GM13976 (cell line): ENCODE measurements around the gene FBP2.

Source experiments
- DNase-seq: peaks from one replicate; pipeline ENCODE4 v3.0.0; 2012; ENCODE audit warnings: low spot score
- in situ Hi-C: fragments of 300-500 bp; cut with MboI; formaldehyde crosslinking; loops from one replicate; pipeline ENCODE4 v1.12.0; 2022; ENCODE audit warnings: low sequenced_read_pairs, mixed read lengths, inconsistent platforms; ENCODE audit not compliant: unreplicated experiment
- TF ChIP-seq, protein P1 (sequence below): IDR thresholded peaks from 2 replicates; pipeline ENCODE4 v1.5.1; 2012; ENCODE audit warnings: borderline replicate concordance, mild to moderate bottlenecking; ENCODE audit not compliant: insufficient read depth; ENCODE audit errors: extremely low read depth, missing control alignments, control extremely low read depth

FBP2 gene

DNA sequence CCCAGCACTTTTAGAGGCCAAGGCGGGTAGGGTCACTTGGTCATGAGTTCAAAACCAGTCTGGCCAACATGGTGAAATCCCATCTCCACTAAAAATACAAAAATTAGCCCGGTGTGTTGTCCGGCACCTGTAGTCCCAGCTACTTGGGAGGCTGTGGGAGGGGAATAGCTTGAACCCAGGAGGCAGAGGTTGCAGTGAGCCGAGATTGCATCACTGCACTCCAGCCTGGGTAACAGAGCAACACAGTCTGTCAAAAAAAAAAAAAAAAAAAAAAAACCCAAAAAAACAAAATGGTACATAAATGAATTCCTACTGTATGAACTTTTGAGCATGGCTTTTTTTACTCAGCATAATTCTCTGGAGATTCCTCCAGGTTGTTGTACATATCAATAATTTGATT, 76.4 kb downstream of the FBP2 start:
- DNase-seq = no peak
- TF ChIP-seq, protein P1, sequence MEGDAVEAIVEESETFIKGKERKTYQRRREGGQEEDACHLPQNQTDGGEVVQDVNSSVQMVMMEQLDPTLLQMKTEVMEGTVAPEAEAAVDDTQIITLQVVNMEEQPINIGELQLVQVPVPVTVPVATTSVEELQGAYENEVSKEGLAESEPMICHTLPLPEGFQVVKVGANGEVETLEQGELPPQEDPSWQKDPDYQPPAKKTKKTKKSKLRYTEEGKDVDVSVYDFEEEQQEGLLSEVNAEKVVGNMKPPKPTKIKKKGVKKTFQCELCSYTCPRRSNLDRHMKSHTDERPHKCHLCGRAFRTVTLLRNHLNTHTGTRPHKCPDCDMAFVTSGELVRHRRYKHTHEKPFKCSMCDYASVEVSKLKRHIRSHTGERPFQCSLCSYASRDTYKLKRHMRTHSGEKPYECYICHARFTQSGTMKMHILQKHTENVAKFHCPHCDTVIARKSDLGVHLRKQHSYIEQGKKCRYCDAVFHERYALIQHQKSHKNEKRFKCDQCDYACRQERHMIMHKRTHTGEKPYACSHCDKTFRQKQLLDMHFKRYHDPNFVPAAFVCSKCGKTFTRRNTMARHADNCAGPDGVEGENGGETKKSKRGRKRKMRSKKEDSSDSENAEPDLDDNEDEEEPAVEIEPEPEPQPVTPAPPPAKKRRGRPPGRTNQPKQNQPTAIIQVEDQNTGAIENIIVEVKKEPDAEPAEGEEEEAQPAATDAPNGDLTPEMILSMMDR = no peak
- in situ Hi-C loops = no loop called here

DNA sequence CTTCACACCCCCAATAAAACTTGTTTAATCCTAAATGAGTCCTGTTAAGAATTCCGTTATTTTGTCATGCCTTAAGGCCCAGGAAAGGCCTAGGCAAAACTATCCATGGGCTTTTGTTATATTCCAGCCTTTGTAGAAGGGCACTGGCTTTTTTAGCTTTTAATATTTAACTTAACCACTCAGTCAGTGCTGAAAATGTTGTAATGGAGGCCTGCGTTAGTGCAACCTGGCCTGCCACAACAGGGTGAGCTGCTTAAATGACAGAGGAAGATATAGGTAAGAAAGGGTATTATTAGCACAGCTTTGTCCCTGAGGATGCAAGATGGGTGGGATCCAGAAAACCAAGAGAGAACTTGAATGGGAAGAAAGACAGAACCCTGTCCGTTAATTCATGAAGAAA, 78.9 kb downstream of the FBP2 start:
- in situ Hi-C loops = no loop called here
- no peak for DNase-seq
- TF ChIP-seq, protein P1 = no peak

DNA sequence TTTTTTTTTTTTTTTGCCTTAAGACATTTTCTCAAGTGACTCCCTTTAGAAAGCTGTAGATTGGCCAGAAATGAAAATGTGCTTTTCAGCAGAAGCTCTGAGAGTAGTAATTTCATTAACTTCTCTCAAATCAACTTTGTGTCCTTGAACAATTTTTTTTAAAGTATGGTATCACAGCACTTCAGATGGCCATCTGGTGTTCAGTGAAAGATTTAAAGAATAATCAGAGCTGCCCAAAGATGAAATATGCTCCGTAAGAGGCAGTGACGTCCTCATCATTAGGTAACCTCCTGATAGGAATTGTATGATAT, 81.7 kb downstream of the FBP2 start:
- no peak for DNase-seq
- TF ChIP-seq, protein P1 = no peak
- in situ Hi-C loops = no loop called here

DNA sequence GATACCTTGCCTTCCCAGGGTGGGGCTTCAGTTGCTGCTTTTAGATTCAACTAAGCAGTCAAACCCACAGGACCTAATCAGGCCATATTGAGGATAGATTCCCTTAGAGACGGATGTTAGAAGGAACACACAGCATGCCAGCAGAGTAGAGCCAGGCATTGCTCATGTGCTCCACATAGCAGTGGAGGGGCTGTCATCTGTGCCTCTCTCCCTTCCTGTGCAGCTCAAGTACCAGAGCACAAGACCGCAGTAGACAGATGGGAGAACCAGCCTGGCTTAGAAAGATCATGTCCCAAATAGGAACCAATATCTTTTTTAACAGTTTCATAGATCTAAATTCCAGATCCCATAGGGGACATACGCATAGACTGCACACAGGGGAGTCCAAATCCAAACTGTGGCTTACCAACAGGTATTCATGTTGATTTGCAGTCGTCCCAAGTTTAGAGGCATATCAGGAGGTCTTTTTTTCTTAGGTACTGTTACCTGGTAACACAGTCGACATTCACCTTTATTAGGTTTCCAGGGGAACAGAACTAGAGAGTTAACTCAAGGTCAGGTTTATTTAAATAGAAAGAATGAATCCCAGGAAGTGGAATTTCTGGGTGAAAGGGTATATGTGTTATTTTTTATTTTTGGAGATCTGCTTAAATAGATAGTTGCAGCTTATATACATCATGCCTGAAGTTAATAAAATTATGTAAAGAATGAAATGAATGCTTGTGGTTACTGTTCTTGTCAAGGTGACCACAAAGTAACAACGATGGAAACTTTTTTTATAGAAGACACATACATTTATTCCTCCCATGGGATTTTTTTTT, 82.3 kb downstream of the FBP2 start:
- in situ Hi-C loops = no loop called here
- no peak for DNase-seq
- TF ChIP-seq, protein P1 = no peak
